GM08714 (cell line): ENCODE results near the gene BCAT1.
"Not testable (repeated sequence)": the region's sequence is repeated elsewhere in the genome, so short reads cannot be mapped to it uniquely, and the experiment has no call there.

ENCODE experiments used
- H3K4me3 ChIP-seq: fragments of 200-500 bp; sonication (Bioruptor generic); 2 replicates; pipeline ENCODE4 v1.5.1; 2014; ENCODE audit warnings: mild to moderate bottlenecking, low read length, inconsistent platforms
- ZNF274 ChIP-seq: IDR thresholded peaks from 2 replicates; pipeline ENCODE4 v1.6.1; 2012; ENCODE audit warnings: mild to moderate bottlenecking, low read depth, low read length

Gene BCAT1

DNA sequence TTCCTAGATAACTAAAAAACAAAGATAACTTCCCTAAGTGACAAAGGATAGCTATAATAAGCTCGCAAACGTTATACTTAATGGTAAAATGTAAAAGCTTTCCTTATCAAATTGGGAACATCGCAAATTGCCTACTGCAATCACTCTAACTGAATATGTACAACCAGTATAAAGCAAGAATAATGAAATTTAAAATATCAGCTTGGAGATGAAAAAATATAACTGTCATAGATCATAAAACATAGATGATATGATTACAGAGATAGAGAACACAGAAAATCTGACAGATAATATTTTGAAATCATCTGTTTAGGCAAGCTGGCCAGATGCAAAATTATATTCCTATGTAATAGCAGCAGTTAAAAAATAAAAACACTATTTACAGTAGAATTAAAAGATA is 64.0 kb downstream of the BCAT1 start:
- no peak overlapping the region for H3K4me3 ChIP-seq
- TF ChIP-seq ZNF274: no peak

DNA sequence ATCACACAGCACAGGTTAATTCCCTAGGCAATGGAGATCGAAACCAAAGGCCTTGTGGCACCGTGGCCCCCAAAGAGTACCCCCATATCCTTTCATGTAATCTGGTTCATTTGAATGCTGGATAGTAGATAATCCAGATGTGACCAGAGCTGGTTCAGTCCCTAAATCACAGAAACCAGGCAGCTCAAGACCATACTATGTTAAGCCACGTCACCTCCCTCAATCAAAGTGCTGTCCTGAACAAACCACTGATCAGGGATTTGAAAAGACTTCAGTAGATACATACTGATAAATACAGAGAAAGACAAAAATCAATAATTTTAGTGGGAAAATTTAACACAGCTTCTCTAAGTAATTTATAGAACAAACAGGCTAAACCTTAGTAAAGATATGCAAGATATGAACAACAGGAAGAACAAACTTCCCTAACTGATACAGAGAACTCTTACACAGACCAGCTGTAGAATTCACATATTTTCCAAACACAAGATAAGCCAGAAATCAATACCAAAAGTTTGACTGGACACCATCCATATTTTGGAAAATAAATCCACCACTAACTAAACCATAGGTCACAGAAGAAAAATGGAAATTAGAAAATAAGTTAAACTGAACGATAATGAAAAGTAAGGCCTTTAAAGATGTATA is 67.1 kb downstream of the BCAT1 start:
- H3K4me3 ChIP-seq: no peak overlapping the region
- no peak for TF ChIP-seq ZNF274

GRCh38 chr12:24881227-24881626 is 67.7 kb downstream of the BCAT1 start:
- H3K4me3 ChIP-seq: no peak overlapping the region
- no peak for TF ChIP-seq ZNF274

DNA sequence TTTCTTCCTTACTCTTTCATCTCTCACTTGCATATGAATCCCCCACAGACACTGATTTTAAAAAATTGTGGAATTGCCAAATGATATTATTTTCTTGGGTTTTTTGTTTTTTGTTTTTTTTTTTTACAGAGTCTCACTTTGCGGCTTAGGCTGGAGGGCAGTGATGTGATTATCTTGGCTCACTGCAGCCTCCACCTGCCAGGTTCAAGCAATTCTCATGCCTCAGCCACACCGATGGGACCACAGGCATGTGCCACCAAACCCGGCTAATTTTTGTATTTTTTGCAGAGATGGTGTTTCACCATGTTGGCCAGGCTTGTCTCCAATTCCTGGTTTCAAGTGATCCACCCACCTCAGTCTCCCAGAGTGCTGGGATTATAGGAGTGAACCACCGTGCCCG is 68.2 kb downstream of the BCAT1 start:
- H3K4me3 ChIP-seq: no peak overlapping the region
- TF ChIP-seq ZNF274: no peak

DNA sequence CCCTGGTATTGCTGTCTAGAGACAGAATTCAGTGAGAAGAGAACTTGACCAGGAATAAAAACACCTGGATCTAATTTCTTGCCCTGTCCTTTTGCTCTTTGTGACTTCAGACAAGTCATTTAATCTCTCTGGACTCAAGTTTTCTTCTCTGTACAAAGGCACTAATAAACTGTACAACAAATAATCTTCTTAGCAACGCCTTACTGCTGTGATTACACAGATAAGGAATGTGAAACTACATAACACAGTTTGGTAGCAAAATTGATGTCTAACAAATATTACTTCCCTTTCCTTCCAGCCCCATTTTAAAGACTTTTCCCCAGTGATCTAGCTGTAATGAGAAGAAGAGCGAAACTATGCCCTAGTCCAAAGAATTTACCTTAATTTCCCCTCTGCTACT is 69.3 kb downstream of the BCAT1 start:
- no peak overlapping the region for H3K4me3 ChIP-seq
- TF ChIP-seq ZNF274: no peak

DNA sequence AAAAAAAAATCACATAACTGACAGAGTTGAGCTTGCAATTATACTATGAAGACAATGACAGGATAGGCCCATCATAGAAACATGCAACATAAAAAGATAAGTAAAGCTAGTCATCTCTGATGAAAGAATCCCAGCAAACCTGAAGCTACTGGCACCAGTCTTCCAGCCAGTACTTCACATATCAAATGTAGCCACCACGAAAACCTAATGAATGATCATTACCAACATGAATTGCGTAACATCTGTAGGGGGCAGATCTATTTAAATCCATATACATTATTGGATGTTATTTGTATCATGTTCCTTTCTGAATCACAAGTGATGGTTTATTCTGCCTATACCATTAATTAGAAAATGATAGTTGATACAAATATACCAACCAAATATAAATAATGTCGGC is 73.9 kb downstream of the BCAT1 start:
- no peak overlapping the region for H3K4me3 ChIP-seq
- no peak for TF ChIP-seq ZNF274

GRCh38 chr12:24872211-24872610 is 76.7 kb downstream of the BCAT1 start:
- TF ChIP-seq ZNF274: no peak
- no peak overlapping the region for H3K4me3 ChIP-seq

- H3K4me3 ChIP-seq: not testable (repeated sequence)
Measured at GRCh38 chr12:24866139-24866538, 82.8 kb downstream of the BCAT1 start.

GRCh38 chr12:24864796-24865125 is 84.1 kb downstream of the BCAT1 start:
- H3K4me3 ChIP-seq: no peak overlapping the region
- no peak for TF ChIP-seq ZNF274

- no peak overlapping the region for H3K4me3 ChIP-seq
- no peak for TF ChIP-seq ZNF274
Measured at GRCh38 chr12:24861766-24862540, 86.9 kb downstream of the BCAT1 start.

- TF ChIP-seq ZNF274: no peak
- no peak overlapping the region for H3K4me3 ChIP-seq
Measured at GRCh38 chr12:24860546-24860945, 88.4 kb downstream of the BCAT1 start.

- TF ChIP-seq ZNF274: no peak
- no peak overlapping the region for H3K4me3 ChIP-seq
Measured at GRCh38 chr12:24856541-24856940, 92.4 kb downstream of the BCAT1 start.

DNA sequence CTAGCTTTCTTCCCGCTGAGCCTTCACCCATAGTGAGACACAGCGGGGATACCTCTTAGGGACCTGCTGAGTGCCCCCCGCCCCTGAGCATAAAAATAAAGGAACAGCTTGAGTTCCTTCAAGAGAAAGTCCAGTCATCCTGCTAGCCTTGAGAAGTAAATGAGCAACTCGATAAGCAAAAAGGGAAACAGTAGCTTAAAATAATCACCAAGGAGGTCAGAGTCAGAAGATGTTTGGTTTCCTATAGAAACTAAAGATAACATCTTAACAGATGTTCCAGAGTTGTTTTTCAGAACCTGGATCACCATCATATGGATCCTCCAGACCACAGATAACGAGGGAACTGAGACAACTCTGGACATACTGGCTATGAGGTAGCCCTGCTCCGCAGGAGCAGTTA is 94.0 kb downstream of the BCAT1 start:
- no peak for TF ChIP-seq ZNF274

GRCh38 chr12:24854017-24854416 is 94.9 kb downstream of the BCAT1 start:
- TF ChIP-seq ZNF274: no peak
- H3K4me3 ChIP-seq: no peak overlapping the region

More for the DNA sequence above, 94.0 kb downstream of the BCAT1 start:
- no peak overlapping the region for H3K4me3 ChIP-seq

- no peak for TF ChIP-seq ZNF274
Measured at GRCh38 chr12:24853588-24853987, 95.3 kb downstream of the BCAT1 start.

DNA sequence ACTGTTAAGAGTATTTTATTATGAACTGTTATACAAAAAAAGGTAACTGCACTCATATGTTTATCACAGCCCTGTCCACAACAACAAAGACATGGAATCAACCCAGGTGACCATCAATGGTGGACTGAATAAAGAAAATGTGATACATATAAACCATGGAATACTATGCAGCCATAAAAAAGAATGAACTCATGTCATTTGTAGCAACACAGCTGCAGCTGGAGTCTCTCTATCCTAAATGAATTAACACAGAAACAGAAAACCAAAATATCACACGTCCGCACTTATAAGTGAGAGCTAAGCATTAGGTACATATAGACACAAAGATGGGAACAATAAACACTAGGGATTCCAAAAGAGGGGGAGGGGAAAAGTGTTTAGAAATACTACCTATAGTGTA is 95.8 kb downstream of the BCAT1 start:
- no peak overlapping the region for H3K4me3 ChIP-seq
- no peak for TF ChIP-seq ZNF274

More at GRCh38 chr12:24853588-24853987, 95.3 kb downstream of the BCAT1 start:
- H3K4me3 ChIP-seq: no peak overlapping the region

DNA sequence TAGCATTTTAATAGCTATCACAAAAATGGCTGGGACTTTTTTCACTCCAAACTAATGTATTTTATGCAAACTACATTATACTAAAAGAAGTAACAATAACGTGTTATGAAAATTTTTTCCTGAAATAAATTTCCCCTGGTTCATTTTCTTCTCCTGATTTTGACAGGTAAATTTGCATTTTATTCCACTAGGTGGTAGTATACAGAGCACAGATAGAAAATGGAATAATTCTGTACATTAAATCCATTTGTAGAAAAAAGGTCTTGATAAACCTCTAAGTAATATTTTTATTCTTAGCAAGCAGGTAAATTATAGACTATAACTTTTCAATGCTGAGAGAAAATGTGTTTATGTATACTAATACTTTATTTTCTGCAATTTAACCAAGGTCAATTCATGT is 96.5 kb downstream of the BCAT1 start:
- H3K4me3 ChIP-seq: no peak overlapping the region
- TF ChIP-seq ZNF274: no peak

GRCh38 chr12:24851883-24852282 is 97.0 kb downstream of the BCAT1 start:
- H3K4me3 ChIP-seq: not testable (repeated sequence)
